Measurements from ENCODE around the gene SF1.

Gene SF1

DNA sequence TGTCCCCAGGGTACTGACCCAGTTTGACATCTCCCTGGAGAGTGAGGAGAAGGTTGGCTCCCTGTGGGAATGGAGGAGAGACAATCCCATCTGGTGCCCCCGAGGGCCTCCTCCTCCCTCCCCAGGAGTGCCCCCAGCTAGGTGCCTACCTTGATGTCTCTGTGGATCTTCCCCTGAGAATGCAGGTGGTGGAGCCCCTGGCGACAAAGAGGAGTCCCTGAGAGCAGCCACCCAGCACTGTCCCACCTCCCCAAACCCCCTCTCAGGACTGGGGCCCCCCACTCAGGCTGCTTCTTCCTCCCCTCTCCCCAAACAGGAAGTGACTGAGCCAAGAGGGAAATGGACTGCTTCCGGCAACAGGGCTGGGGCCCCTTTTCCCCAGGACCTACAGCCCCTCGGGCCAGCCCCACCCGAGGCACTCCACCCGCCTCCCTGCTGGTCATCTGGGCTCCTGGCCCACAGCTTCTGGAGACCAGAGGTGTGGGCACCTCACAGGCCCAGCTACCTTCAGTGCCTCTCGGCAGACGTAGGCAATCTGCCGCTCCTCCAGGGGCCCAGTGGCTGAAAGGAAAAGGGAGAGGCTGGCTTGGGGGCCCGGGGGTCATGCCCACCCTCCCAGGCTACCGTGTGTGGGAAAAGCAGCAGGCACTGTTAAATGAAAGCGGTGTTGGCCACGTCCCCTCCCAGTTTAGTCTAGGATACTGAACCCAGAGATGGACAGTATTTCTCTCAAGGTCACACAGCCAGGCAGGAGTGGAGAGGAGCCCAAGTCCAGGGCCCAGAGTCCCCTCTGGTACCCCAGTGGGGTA, 23.4 kb upstream of the SF1 start:
- DNase-seq, result no peak

DNA sequence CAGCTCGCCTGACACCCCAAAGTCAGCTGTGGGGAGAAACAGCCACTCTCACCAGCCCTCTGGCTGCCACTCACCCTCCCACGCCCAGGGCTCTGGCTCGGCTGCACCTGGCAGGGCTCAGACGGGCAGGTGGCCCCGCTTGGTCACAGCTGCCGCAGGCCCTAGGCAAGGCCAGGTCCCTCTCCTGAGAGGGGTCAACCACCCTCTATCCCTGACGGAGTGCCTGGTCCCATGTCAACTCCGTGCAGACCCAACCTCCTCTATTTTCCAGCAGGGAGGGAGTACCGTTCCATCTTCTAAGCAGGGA, 22.8 kb upstream of the SF1 start:
- no peak for DNase-seq

DNA sequence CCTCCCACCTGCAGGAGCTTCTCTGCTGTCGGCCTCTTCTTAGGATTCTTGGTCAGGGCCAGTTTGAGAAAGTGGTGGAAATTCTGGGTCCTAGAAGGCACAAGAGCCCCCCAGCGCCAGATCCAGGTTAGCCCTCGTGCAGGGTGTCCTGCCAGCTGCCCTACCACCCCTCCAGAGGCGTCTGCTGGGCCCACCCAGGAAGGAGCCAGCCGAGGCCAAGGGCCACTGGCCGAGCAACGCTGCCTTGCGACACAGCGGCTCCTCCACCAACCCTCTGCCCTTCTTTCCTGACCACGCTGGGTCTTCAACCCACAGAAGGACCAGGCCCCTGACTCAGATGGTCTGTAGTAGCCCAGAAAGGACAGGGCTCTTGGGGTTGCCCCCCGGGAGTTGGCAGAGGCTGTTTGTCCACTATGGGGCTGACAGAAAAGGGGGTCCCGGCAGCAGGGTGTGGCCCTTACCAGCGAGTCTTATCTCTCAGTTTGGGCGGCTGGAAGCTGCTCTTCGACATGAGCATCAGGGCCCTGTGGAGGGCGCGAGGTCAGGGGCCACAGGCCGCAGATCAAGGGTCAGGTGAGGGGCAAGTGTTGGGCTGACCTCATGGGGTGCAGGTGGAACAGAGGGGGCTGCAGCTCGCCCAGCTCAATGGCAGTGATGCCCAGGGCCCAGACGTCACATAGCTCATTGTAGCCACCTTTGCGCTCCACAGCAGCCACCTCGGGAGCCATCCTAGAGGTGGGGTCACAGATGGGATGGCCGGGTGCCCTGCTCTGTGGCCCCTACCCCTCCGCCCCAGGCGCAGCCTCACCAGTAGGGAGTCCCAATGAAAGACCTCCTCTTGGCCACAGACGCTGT, 22.2 kb upstream of the SF1 start:
- DNase-seq, result no peak

- no peak for DNase-seq
Measured at GRCh38 chr11:64799623-64800302, 21.4 kb upstream of the SF1 start.

GRCh38 chr11:64799256-64799622, 20.9 kb upstream of the SF1 start:
- no peak for DNase-seq

DNA sequence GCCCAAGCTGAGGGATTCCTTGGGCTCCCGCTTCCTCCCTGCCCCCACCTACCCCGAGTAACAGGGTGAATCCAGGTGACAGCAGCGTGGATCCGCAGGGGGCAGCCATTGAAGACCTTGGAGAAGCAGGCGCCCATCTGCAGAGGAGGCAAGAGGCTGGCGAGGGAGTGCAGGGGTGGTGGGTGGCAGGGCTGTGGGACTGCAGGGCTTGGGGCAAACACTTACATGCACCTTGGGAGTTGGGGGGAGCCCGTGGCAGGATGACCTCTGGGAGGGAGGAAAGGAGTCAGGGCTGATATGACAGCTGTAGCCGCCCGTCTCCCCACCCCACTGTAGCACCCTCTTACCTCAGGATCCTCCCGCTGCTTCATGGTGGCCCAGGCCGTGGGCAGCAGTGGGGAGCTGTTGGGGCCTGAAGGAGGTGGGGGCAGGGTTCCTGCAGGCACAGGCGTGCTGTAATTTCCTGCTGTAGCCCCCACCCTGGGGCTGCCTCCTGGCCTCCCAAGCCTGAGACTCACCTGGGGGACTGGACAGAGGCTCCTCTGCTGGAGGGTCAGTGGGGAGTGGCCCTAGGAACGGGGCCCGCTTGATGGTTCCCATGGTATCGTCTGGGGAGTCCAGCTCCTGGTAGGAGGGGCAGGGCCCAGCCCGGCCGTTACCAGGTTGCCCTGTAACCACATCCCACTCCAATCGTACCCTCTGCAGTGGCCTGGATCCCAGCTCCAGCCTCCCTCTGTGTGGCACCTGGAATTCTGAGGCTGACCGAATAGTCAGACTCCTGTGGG, 18.6 kb upstream of the SF1 start:
- DNase-seq, result no peak

- no peak for DNase-seq
Measured at GRCh38 chr11:64796047-64796756, 17.9 kb upstream of the SF1 start.

GRCh38 chr11:64794526-64794925, 16.2 kb upstream of the SF1 start:
- no peak for DNase-seq

GRCh38 chr11:64793271-64794160, 15.2 kb upstream of the SF1 start:
- DNase-seq, result no peak

DNA sequence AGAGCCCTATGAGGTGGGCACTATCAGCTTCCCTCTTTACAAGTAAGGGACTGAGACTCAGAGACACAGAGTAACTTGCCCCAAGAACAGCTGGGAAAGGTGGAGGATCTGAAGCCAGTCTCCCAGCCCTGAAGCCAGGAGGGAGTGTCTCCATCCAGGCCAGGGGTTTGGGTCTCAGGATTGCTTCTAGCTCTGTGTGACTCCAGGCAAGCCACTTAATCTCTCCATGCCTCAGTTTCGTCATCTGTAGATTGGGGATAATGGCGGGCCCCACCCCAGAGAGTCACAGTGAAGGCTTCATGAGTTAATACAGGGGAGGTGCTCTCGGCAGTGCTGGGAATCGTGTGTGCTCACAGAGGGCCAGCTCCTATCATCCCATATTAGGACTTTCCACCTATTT, 14.1 kb upstream of the SF1 start:
- no peak for DNase-seq

- no peak for DNase-seq
Measured at GRCh38 chr11:64791781-64792291, 13.5 kb upstream of the SF1 start.

- DNase-seq, result no peak
Measured at GRCh38 chr11:64790205-64791095, 12.1 kb upstream of the SF1 start.

GRCh38 chr11:64789331-64790204, 11.2 kb upstream of the SF1 start:
- no peak for DNase-seq

DNA sequence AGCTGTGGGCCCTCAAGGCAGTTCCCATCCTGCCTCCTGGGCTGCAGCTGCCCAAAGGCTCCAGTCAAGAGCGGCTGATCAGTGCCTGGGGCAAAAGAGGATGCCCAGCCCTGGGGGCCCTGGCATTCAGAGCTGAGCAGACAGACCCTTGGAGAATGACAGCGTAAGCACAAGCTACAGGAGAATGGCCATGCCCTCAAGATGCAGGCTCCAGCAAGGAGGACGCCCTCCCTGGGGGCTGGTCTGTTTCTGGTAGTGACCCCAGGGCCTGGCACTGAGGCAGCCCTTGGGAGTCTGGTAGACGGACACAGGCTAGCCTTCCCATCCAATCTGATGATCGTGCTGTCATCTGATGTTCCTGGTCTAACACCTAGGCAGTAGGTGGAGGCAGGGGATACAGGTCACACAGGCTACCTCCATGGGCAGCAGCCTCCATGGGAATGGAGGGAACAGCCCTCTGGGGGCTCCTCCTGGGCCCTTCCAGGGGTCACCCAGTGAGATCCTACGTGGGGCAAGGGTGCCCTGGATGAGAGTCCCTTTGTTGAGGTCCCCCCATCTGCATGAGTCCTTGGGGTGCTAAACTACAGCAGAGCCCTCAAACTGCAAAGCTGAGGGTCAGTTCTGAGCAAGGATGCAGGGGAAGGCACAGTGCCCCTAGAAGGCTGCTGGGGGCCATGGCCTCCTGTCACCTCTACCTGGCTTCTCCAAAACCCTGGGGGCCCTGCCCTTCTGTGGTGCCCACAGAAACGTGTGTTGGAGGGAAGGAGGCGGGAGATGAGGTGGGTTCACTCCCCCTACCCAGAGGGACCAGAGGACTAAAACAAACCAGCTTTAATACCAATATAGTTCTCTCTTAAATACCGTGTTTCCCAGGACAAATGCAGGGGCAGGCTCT, 10.2 kb upstream of the SF1 start:
- no peak for DNase-seq

DNA sequence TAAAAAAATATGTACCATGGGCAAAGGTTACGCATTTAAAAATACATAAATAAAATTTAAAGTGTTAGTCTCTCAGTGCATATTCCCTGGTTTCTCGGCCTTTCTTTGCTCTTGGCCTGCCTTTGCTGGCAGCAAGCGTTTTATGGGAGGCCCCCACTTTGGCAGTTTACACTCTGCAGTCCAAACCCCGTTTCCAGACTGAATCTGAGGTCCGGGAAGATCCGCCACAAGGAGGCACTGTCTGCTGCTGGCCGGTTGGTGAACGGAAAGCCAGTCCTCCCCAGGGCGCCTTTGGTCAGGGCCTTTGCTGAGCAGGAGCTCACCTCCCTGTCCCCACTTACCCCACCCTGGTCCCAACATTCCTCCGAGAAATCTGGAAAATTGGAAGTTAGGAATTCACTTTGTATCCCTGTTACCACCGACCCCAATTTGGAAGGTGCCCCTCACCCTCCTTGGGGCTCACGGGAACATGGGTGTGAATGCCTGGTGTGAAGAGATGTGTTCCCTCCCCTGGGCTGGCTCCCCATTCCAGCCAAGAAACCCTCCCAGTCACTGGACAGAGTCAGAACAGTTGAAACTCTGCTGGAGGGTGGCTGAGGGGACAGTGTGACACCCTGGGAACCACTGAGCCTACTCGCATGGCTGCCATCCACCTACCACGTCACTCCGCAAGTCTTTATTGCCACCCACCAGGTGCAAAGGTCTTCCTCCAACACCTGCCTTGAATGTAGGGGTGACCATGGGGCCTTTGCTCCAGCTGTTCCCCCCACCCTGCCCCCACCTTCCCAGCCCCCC, 9.4 kb upstream of the SF1 start:
- DNase-seq, result peak in 19 of 56 donors; percentile 5 to 66 (median 31)

DNA sequence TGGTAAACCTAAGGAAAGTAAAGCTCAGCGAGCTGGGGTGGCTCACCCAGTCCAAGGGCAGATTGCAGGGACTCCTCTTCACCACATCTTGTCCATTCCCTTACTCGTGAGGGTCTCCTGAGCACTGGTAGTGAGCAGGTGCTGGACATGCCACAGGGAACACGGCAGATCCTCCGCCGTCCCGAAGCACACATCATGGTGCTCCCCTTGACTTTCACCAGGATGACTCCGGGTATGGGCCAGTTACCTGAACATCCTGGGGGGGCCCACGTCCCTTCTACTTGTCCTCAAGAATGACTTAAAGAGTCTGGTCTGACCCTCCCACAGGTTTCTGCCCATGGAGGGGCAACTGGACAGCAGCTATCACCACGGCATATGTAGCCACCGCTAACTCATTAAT, 8.0 kb upstream of the SF1 start:
- DNase-seq, result no peak
